Left colon (tissue), 2 donors: Measurements from ENCODE around the gene HECTD1. TPM values are rescaled to one million over a fixed set of nuclear protein-coding genes. Genes with fewer than 3 reads are reported as not detected.
"Not testable (repeated sequence)": the region's sequence is repeated elsewhere in the genome, so short reads cannot be mapped to it uniquely, and the experiment has no call there.

ENCODE experiments used
- ATAC-seq: fragments of 200-7000 bp; cut with Tn5 transposase; one replicate; pipeline ENCODE4 v1.9.1; 2020; ENCODE audit warnings: mild to moderate bottlenecking, moderate library complexity
- DNase-seq, 2 donors: peaks; one replicate each; pipeline ENCODE4 v3.0.0-alpha.2; 2020
- intact Hi-C, 2 donors: fragments of 100-400 bp; cut with DNase I in 1 of 2; cut with micrococcal nuclease in 1 of 2; formaldehyde crosslinking; loops; one replicate each; pipeline versions ENCODE4 v1.11.2 to v1.14.0; 2022; cut with DNase I, micrococcal nuclease
- total RNA-seq, 2 donors: library from RNA; stranded (reverse); fragmentation: NEBNext Ultra II Directional; extraction: Animal tissue kit (Norgen Biotek cat#: 25700); gene quantifications; one replicate each; pipeline ENCODE4 v1.2.1, GENCODE V29; 2021
- donor health status: DM: no; HTN: no; CAD: no.
- donor health status: DM: yes; HTN: yes; CAD: no.

Gene HECTD1
- total RNA-seq, 2 donors from 2014 or later, result 129 to 142 TPM

GRCh38 chr14:31203899-31204592, 3.5 kb downstream of the HECTD1 start:
- DNase-seq, ATAC-seq, intact Hi-C loops: not testable (repeated sequence)

DNA sequence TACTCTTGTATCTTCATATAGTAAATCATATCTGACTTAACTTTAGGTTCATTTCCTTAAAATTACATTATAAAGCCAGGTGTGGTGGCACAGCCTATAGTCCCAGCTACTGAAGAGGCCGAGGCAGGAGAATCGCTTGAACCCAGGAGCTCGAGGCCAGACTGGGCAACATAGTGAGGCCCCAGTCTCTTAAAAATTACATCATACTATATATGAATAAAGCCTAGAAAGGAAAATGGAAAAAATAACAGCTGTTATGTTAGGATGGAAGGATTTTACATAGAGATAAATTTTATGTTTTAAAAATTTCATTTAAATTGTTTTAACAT, 4.2 kb downstream of the HECTD1 start:
- DNase-seq, result no peak
- intact Hi-C loops, result no loop called here
- ATAC-seq, result no peak

GRCh38 chr14:31201111-31201510, 6.5 kb downstream of the HECTD1 start:
- DNase-seq (no peak), ATAC-seq (no peak)
- intact Hi-C loops, result no loop called here

- intact Hi-C loops, result no loop called here
- ATAC-seq (no peak), DNase-seq (no peak)
Observed at GRCh38 chr14:31200702-31200990, 6.9 kb downstream of the HECTD1 start.

GRCh38 chr14:31197671-31198070, 9.9 kb downstream of the HECTD1 start:
- intact Hi-C loops, result loop anchor here in 1 of 2 donors (10.0 kb wide), 1 partner anchor 147 kb away; no protein-coding TSS in a partner anchor
- ATAC-seq, result no peak
- no peak for DNase-seq

DNA sequence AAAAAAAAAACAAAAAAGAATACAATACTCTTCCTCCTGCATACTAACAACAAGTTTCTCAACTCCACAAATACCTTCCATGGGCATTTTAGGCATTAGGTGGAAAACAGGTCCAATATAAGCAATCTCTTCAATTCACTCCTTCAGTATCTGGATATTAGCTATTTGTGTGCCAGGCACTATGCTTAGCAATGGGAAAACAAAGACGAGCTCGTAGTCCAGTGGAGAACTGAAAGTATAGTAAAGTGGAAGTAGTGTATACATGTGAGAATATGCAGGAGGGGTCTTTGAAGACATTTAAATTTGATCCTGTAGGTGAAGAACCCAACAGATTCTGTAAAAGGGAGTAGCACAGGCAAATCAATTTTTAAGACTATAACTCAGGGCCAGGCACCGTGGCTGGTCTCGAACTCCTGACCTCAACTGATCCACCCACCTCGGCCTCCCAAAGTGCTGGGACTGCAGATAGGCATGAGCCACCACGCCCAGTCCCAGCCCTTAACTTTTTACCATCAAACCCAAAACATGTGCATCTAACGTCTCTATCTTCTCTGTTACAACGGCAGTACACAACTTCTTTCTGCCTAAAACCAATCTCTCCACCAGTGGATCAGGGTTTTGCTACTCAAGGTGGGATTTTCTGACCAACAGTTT, 10.6 kb downstream of the HECTD1 start:
- ATAC-seq, result no peak
- DNase-seq, result no peak
- intact Hi-C loops, result loop anchor here in 1 of 2 donors (10.0 kb wide), 1 partner anchor 148 kb away; no protein-coding TSS in a partner anchor

GRCh38 chr14:31194661-31195060, 12.9 kb downstream of the HECTD1 start:
- ATAC-seq (no peak), DNase-seq (no peak)
- intact Hi-C loops, result loop anchor here in 1 of 2 donors (10.0 kb wide), 1 partner anchor 150 kb away; no protein-coding TSS in a partner anchor

DNA sequence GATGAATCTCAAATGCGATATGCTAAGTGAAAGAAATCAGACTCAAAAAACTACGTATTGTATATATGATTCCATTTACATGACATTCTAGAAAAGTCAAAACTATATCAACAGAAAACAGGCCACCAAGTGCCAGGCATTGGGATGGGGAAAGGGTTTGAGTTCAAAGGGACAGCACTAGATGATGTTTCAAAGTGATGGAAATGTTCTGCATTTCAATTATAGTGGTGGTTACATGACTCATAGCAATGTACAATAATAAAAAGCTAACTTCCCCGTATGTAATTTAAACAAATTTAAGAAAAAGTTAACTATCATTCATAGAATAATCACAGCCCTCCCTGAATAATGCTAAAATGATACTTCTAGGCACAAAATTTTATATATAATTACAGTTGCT, 13.5 kb downstream of the HECTD1 start:
- intact Hi-C loops, result loop anchor here in 1 of 2 donors (10.0 kb wide), 1 partner anchor 151 kb away; no protein-coding TSS in a partner anchor
- no peak for ATAC-seq
- DNase-seq, result no peak

GRCh38 chr14:31192544-31192943, 15.0 kb downstream of the HECTD1 start:
- intact Hi-C loops, result loop anchor here in 1 of 2 donors (10.0 kb wide), 1 partner anchor 152 kb away; no protein-coding TSS in a partner anchor
- not testable (repeated sequence) for DNase-seq, ATAC-seq

GRCh38 chr14:31190717-31191263, 16.8 kb downstream of the HECTD1 start:
- ATAC-seq (no peak), DNase-seq (no peak)
- intact Hi-C loops, result loop anchor here in 1 of 2 donors (10.0 kb wide), 1 partner anchor 154 kb away; no protein-coding TSS in a partner anchor

DNA sequence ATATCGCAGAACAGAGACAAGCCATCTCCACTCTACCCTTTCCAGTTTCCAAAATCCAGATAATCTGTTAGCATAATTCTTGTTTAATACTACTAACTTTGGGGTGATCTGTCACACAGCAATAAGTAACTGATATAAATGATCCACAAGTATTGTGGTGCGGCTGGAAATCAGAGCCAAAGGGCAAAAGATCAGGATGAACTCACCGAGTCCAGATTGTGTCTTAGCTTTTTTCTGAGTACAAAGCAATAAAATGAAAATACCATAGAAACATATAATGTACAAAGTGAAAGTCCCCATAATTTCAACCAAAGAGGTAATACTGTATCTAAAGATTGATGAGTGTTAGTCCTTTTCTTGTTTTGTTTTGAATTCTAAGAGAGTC, 17.4 kb downstream of the HECTD1 start:
- ATAC-seq (peak; percentile 54), DNase-seq (no peak)
- intact Hi-C loops, result loop anchor here in 1 of 2 donors (10.0 kb wide), 1 partner anchor 155 kb away; no protein-coding TSS in a partner anchor

DNA sequence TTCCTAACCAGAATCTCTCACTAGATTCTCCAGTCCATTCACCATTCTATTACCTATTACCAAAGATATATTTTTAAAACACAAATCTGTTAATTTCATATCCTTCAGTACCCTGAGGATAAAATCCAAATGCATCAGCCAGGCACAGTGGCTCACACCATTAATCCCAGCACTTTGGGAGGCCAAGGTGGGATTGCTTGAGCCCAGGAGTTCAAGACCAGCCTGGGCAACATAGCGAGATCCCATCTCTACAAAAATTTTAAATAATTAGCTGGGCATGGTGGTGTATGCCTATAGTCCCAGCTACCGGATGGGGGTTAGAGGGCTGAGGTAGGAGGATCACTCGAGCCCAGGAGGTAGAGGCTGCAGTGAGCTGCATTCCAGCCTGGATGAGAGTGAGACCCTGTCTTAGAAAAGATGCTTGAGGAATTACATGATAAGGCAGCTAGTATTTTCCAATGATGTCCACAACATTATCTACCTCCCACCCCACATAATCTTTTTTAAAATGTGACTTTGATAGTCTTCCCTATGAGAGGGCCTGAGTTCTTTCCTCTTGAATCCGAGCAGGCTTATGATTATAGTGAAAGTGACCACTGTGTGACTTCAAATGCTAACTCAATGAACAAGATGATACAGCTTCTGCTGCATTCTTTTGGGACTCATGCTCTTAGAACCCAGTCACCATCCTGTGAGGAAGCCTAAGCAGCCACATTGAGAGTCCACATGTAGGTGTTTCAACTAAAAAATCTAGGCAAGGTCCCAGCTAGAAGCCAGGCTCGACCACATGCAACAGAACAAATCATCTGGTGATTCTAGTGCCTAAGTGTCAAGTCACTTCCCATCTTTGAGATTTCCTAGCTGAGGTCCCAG, 18.0 kb downstream of the HECTD1 start:
- intact Hi-C loops, result loop anchor here in 1 of 2 donors (10.0 kb wide), 1 partner anchor 155 kb away; no protein-coding TSS in a partner anchor
- ATAC-seq (no peak), DNase-seq (no peak)

GRCh38 chr14:31188744-31189143, 18.8 kb downstream of the HECTD1 start:
- intact Hi-C loops, result no loop called here
- DNase-seq, result no peak
- ATAC-seq, result no peak

DNA sequence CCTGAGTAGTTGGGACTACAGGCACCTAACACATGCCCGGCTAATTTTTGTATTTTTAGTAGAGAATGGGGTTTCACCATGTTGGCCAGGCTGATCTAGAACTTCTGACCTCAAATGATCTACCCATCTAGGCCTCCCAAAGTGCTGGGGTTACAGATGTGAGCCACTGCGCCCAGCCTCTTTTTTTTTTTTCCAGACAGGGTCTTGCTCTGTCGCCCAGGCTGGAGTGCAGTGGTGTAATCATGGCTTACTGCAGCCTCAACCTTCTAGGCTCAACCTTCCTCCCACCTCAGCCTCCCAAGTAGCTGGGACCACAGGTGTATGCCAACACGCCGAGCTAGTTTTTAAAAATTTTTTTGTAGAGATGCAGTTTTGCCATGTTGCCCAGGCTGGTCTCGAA, 25.6 kb downstream of the HECTD1 start:
- intact Hi-C loops, ATAC-seq: not testable (repeated sequence)

DNA sequence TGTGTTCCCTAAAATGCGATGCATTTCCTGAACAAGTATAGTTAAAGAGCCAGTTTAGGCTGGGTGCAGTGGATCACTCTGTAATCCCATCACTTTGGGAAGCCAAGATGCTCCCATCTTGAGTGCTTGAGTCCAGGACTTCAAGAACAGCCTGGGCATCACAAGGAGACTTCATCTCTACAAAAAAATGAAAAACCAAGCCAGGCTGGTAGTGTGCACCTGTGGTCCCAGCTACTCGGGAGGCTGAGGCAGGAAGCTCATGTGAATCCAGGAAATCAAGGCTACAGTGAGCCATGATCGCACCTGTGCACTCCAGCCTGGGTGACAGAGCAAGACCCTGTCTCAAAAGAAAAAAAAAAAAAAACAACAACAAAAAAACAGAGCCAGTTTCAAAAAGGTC, 26.3 kb downstream of the HECTD1 start:
- intact Hi-C loops, result no loop called here
- DNase-seq (no peak), ATAC-seq (no peak)

More for the DNA sequence above, 25.6 kb downstream of the HECTD1 start:
- not testable (repeated sequence) for DNase-seq

- DNase-seq (no peak), ATAC-seq (no peak)
- intact Hi-C loops, result no loop called here
Observed at GRCh38 chr14:31180299-31181051, 27.1 kb downstream of the HECTD1 start.

DNA sequence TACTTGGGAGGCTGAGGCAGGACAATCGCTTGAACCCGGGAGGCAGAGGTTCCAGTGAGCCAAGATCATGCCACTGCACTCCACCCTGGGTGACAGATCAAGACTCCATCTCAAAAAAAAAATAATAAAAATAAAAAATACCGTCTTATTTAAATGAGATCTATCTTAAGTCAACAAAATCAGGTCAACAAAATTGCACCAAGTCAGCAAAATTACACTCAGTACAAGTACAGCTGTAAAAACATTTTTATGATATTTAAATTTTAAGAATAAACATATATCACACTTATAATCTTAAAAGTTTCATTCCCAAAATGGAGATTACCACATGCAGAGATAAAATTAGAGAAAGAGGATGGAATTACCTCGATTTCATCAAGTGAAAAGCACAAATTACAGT, 33.2 kb downstream of the HECTD1 start:
- DNase-seq, result no peak
- intact Hi-C loops, result no loop called here
- ATAC-seq, result no peak

GRCh38 chr14:31173120-31173837, 34.3 kb downstream of the HECTD1 start:
- intact Hi-C loops, result no loop called here
- ATAC-seq (no peak), DNase-seq (no peak)
